ENCODE results near the gene SH3RF3.

The SH3RF3 gene

DNA sequence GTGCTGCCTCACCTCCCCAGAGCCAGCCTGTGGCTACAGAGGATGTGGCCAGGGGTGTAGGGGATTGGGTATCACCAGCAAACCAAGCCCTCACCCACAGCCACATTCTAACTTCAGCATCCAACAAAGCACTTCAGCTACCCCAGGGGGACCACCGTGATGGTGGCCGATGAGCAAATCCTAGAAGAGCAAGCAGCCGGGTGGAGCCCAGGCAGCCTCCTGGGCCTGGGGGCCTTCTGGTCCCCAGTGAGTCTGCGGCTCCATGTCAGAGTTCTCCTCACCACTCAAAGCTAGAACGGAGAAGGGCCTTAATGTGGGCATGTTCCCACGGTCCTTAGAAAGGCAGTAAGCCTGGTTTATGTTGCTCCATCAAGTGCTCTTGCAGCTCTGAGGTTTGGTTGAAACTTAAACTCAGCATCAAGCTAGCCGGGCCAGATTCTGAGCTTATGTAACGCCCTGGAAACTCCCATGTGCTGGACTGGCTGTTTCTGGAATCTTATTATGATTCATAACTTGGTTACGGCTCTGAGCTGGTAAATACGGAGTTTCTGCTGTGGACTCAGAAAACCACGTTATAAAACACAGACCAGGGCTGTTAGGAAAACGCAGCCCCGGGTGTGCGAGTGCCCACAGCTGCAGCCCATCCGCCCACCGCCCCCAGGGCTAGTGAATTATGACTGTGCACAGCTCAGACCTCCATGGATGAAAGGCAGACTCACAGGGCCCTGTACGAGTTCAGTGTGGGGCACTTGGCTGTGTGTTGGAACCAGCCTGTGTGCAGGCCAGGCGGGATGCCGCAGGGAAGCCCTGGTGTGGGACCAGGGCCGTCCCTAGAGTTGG, 385.0 kb downstream of the SH3RF3 start:
- peak; percentile 87 for DNase-seq (ENCODE audit: extremely low read depth, low read depth)
- TF ChIP-seq, protein P1, sequence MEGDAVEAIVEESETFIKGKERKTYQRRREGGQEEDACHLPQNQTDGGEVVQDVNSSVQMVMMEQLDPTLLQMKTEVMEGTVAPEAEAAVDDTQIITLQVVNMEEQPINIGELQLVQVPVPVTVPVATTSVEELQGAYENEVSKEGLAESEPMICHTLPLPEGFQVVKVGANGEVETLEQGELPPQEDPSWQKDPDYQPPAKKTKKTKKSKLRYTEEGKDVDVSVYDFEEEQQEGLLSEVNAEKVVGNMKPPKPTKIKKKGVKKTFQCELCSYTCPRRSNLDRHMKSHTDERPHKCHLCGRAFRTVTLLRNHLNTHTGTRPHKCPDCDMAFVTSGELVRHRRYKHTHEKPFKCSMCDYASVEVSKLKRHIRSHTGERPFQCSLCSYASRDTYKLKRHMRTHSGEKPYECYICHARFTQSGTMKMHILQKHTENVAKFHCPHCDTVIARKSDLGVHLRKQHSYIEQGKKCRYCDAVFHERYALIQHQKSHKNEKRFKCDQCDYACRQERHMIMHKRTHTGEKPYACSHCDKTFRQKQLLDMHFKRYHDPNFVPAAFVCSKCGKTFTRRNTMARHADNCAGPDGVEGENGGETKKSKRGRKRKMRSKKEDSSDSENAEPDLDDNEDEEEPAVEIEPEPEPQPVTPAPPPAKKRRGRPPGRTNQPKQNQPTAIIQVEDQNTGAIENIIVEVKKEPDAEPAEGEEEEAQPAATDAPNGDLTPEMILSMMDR (IDR thresholded peaks at IDR 0.05; ENCODE audit: low read depth, low read length): no peak

DNA sequence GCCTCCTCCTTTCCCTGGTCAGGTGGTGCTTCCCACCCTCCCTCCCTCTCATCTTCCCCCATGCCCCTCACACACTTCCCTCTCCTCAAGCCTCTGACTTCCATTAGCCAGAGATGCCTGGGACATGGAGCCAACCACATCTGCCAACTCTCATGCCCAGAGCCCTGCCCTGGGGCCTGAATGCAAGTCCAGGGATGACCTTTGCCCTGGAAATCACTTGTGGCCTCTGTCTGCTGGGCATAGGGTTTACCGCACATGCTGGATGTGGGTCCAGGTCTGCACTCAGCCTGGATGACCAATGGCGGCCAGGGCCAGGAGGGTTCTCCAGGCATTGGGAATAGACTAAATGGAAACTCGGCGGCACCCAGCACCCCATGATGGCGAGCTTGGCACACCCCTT, 385.9 kb downstream of the SH3RF3 start:
- DNase-seq (ENCODE audit: extremely low read depth, low read depth): no peak
- TF ChIP-seq, protein P1 (IDR thresholded peaks at IDR 0.05; ENCODE audit: low read depth, low read length): no peak

DNA sequence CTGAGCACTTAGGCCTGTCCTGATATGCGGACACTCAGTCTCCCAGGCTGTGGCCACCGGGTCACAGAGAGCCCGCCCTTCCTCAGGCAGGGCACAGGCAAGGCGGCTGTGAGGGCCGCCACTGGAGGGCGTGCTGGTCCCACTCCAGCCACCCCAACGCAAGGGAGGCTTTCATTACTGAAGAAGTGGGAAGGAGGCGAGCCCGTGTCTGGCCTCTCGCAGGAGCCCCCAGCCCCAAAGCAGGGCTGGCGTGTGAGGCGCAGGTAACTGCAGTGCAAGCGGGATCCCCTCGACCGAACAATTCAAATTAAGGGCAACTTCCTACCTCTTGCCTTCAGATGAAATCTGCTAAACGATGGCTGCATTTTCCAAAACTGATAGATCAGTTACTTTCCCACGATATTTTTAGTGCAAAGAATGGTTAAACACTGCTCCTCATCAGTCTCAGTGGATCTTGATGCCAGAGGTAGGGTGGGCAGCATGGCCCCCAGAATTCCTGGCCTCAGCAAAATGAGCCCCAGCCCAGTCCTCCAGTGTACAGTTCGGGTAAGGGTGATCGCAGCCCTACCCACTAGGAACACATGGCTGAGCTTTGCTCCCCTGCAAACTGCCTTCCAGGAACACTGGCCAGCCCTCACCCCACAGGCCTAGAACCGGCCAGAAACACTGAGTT, 387.6 kb downstream of the SH3RF3 start:
- no peak for DNase-seq (ENCODE audit: extremely low read depth, low read depth)
- TF ChIP-seq, protein P1 (IDR thresholded peaks at IDR 0.05; ENCODE audit: low read depth, low read length): peak; percentile 42

DNA sequence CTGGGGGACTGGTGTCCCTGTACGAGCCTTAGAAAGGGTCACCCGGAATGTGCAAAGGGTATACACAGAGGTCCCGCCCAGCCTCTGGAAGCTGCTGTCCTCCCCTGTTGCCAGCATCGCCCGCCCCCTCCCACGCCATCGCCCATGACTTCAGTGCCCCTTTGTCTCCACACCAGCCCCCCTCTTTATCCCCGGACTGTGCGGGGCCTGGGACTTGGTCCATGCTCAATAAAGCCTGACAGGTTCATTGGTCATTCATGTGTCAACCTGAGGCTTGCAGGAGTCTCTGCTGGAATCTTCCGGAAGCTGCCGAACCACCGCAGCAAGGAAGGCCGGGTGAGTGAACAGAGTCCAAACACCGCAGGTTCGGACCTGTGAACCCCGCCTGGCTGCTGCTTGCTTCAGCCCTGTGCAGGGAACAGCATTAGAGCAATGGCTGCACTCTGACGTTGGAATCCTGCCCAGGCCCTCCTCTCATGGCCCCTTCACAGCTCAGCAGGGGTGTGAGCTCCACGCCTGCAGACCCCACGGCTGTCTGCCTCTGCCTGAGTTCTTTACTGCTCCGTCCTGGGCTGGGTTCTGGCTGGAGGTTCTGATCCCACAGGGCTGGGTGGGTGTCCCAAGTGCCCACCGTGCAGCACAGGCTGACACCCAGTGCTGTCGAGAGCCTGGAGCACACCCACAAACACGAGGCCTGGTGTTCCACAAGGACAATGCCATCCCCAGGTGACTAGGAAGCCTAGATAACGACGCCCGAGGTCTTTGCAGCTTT, 388.3 kb downstream of the SH3RF3 start:
- TF ChIP-seq, protein P1 (IDR thresholded peaks at IDR 0.05; ENCODE audit: low read depth, low read length): no peak
- DNase-seq (ENCODE audit: extremely low read depth, low read depth): no peak

DNA sequence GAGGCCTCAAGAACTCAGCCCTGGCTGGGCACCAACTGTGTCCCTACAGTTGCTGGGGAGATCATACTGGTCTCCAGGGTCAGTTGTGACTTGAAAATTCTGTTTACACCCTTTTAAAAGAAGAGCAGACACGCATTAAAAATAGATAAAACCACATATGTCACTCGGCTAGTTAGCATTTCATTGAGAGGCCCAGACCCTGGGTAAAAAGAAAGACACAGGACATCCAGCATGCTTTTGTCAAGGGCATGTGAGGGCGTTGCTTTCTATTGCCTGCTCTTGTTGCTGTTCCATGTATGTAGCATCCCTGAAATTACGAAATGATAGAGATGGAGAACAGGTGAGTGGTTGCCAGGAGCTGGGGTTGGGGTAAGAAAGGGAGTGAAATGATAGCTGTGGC, 390.5 kb downstream of the SH3RF3 start:
- DNase-seq (ENCODE audit: extremely low read depth, low read depth): no peak
- TF ChIP-seq, protein P1 (IDR thresholded peaks at IDR 0.05; ENCODE audit: low read depth, low read length): no peak

DNA sequence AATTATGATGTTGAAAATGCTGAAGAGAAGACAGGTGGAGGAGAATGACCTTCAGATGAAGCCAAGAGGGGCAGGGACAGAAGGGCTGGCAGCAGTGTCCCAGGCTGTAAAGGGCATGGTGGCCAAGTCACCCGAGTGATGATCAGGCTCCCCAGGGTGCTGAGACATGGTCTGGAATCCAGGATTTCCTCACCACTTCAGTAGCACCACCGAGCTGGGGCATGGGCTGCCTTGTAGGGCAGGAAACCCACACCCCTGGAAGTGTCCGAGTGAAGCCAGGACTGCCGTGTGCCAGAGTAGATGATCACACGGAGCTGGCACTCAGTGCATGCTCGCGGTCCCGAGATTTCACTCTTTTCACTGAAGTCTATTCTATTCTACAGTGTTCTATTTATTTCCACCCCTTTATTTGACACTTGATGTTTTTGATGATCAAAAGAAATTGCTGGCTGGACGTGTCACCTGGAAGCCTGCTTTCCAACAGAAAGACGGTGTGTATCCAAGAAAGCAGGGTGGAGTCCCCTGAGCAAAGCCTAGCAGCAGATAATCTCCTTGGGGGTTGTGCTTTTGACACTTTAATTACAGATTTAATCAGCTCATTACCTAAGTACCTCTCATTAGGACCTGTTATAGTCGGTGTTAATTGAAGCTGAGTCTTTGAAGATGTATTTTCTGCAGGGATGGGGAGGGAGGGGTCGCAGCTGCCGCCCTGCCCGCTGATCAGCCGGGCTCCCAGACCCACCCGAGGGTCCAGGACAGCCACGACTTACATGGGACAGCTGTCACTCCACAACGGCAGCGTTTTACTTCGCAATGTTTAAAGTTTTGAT, 392.4 kb downstream of the SH3RF3 start:
- no peak for DNase-seq (ENCODE audit: extremely low read depth, low read depth)
- TF ChIP-seq, protein P1 (IDR thresholded peaks at IDR 0.05; ENCODE audit: low read depth, low read length): no peak

Data from AG09319 (cell line).